HG03108 (cell line): ENCODE results near the gene SLC31A1.

Experiments used
- ATAC-seq: cut with Tn5 transposase; IDR thresholded peaks from one replicate; pipeline ENCODE4 v1.9.1; 2021; ENCODE audit warnings: moderate library complexity; ENCODE audit not compliant: unreplicated experiment

SLC31A1 gene

GRCh38 chr9:113221003-113221799 is at the start of gene SLC31A1, which contains the start of gene FKBP15:
SLC31A1 (plus strand) TSS chr9:113221544; CDS start chr9:113256149, 34,605 bp downstream.
FKBP15 (minus strand) TSS chr9:113221277; CDS start chr9:113221243, 34 bp downstream.
- ATAC-seq: peak; percentile 86

GRCh38 chr9:113173341-113173740 is 48.0 kb upstream of the SLC31A1 start:
- ATAC-seq: no peak

- ATAC-seq: no peak
These were observed 44.5 kb upstream of the SLC31A1 start for GRCh38 chr9:113176803-113177202.

- ATAC-seq: no peak
These were observed 44.1 kb upstream of the SLC31A1 start for GRCh38 chr9:113177251-113177650.

- ATAC-seq: no peak
These were observed 43.3 kb upstream of the SLC31A1 start for GRCh38 chr9:113178087-113178486.

- no peak for ATAC-seq
These were observed 41.5 kb upstream of the SLC31A1 start for GRCh38 chr9:113179839-113180238.

GRCh38 chr9:113181165-113181564 is 40.2 kb upstream of the SLC31A1 start:
- ATAC-seq: no peak

- no peak for ATAC-seq
These were observed 37.3 kb upstream of the SLC31A1 start for GRCh38 chr9:113183956-113184488.

- ATAC-seq: no peak
These were observed 36.8 kb upstream of the SLC31A1 start for GRCh38 chr9:113184539-113184938.

GRCh38 chr9:113185271-113185670 is 36.1 kb upstream of the SLC31A1 start:
- ATAC-seq: no peak

- no peak for ATAC-seq
These were observed 35.1 kb upstream of the SLC31A1 start for GRCh38 chr9:113186137-113186755.

GRCh38 chr9:113187929-113188595 is 33.3 kb upstream of the SLC31A1 start:
- no peak for ATAC-seq

GRCh38 chr9:113192455-113192854 is 28.9 kb upstream of the SLC31A1 start:
- no peak for ATAC-seq

- no peak for ATAC-seq
These were observed 21.5 kb upstream of the SLC31A1 start for GRCh38 chr9:113199683-113200329.

- no peak for ATAC-seq
These were observed 15.9 kb upstream of the SLC31A1 start for GRCh38 chr9:113205432-113205831.

GRCh38 chr9:113205861-113206260 is 15.5 kb upstream of the SLC31A1 start:
- ATAC-seq: no peak

- ATAC-seq: no peak
These were observed 10.5 kb upstream of the SLC31A1 start for GRCh38 chr9:113210815-113211214.

GRCh38 chr9:113215132-113215531 is 6.2 kb upstream of the SLC31A1 start:
- no peak for ATAC-seq

GRCh38 chr9:113216406-113216805 is 4.9 kb upstream of the SLC31A1 start:
- no peak for ATAC-seq

GRCh38 chr9:113219186-113219936 is 2.0 kb upstream of the SLC31A1 start:
- peak; percentile 37 for ATAC-seq
